Hepatocyte (in vitro differentiated cells): ENCODE measurements around the gene CASTOR1. TPM values are rescaled to one million over a fixed set of nuclear protein-coding genes. Genes with fewer than 3 reads are reported as not detected.

ENCODE experiments used
- DNase-seq: peaks from one replicate; pipeline ENCODE4 v3.0.0-alpha.2; 2016; ENCODE audit warnings: low spot score
- H2AFZ ChIP-seq: fragments of 200-600 bp; sonication (generic); 2 replicates; pipeline ENCODE4 v1.6.0; 2016; ENCODE audit warnings: antibody characterized with exemption, mild to moderate bottlenecking
- H3K27ac ChIP-seq: fragments of 200-600 bp; sonication (generic); 2 replicates; pipeline ENCODE4 v1.5.1; 2016; ENCODE audit warnings: mild to moderate bottlenecking
- H3K27me3 ChIP-seq: fragments of 200-600 bp; sonication (generic); 2 replicates; pipeline ENCODE4 v1.6.1; 2016
- H3K36me3 ChIP-seq: fragments of 200-600 bp; sonication (generic); replicated peaks from 2 replicates; pipeline ENCODE4 v1.5.1; 2016; ENCODE audit warnings: low read depth; ENCODE audit not compliant: insufficient read depth
- H3K4me1 ChIP-seq: fragments of 200-600 bp; sonication (generic); 2 replicates; pipeline ENCODE4 v1.5.1; 2016; ENCODE audit warnings: mild to moderate bottlenecking, moderate library complexity; ENCODE audit not compliant: insufficient read depth
- H3K4me2 ChIP-seq: fragments of 200-600 bp; sonication (generic); 2 replicates; pipeline ENCODE4 v1.6.0; 2016
- H3K4me3 ChIP-seq: fragments of 200-600 bp; sonication (generic); 2 replicates; pipeline ENCODE4 v1.5.1; 2016; ENCODE audit warnings: mild to moderate bottlenecking
- H3K79me2 ChIP-seq: fragments of 200-600 bp; sonication (generic); 2 replicates; pipeline ENCODE4 v1.6.0; 2017; ENCODE audit warnings: mild to moderate bottlenecking
- H3K9me2 ChIP-seq: fragments of 200-600 bp; sonication (generic); replicated peaks from 2 replicates; pipeline ENCODE4 v1.6.0; 2017; ENCODE audit warnings: mild to moderate bottlenecking; ENCODE audit not compliant: insufficient read depth
- H3K9me3 ChIP-seq: fragments of 200-600 bp; sonication (generic); 2 replicates; pipeline ENCODE4 v1.5.1; 2016; ENCODE audit warnings: low read depth, mild to moderate bottlenecking
- H4K20me1 ChIP-seq: fragments of 200-600 bp; sonication (generic); 2 replicates; pipeline ENCODE4 v1.6.0; 2016; ENCODE audit warnings: mild to moderate bottlenecking; ENCODE audit not compliant: insufficient read depth, poor library complexity, severe bottlenecking
- EZH2 ChIP-seq: fragments of 200-600 bp; sonication (generic); IDR thresholded peaks from 2 replicates; pipeline ENCODE4 v1.6.1; 2016; ENCODE audit warnings: antibody characterized with exemption, mild to moderate bottlenecking, borderline replicate concordance
- EZH2phosphoT487 ChIP-seq: fragments of 200-600 bp; sonication (generic); IDR thresholded peaks from one replicate; pipeline ENCODE4 v1.6.1; 2018; ENCODE audit warnings: antibody characterized with exemption, mild to moderate bottlenecking, low read depth, moderate library complexity; ENCODE audit not compliant: unreplicated experiment, severe bottlenecking
- WGBS: methylation state at CpG from one replicate; pipeline ENCODE4 v1.1.6; 2016; ENCODE audit warnings: low lambda C conversion rate; ENCODE audit errors: missing lambda C conversion rate; 5-methylcytosine and 5-hydroxymethylcytosine counted together
- polyA plus RNA-seq: library from polyadenylated mRNA; unstranded; fragments of >200 nt; fragmentation: Nextera tagmentation; extraction: Ambion mirVana; gene quantifications from 2 replicates; pipeline ENCODE4 v1.2.1, GENCODE V29; 2016
- total RNA-seq: library from RNA; depleted of rRNA; stranded (reverse); fragments of >200 nt; gene quantifications from 2 replicates; pipeline ENCODE4 v1.2.3, GENCODE V29; 2014
- TF ChIP-seq, protein P1 (sequence below): fragments of 200-600 bp; sonication (generic); IDR thresholded peaks from 2 replicates; pipeline ENCODE4 v1.5.1; 2016; ENCODE audit warnings: antibody characterized with exemption, mild to moderate bottlenecking; ENCODE audit not compliant: poor library complexity

The CASTOR1 gene
- total and polyA plus RNA-seq, 2 experiments from 2014 or later, result 30.9 to 53.5 TPM

DNA sequence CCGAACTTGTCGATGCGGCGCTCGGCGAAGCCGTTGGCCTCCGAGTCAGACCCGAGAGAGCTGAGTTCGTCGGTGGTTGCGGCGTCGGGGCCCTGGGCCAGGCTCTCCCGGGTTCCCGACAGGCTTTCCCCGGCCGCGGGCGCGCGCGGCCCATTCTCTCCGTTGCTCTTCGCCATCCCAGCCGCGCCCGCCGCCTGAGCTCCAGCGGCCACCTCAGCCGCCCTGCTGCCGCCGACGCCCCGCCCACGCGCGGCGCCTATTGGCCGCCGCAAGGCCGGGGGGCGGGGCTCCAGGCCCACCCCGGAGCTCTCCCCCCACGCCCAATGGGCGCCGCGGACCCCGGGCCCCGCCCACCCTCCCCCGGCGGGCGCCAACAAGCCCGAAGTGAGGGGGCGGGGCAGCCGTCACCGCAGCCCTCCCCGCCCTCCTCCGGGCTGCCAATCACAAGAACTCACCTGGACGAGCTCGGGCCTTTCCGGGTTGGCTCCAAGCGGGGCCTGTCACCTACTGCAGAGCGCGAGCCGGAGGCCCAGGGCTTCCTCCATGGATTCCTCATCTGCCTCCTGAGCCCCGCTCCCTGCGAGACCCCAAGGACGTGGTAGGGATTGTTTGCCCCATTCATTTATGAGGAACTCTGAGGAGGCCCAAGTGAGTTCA, 37.5 kb upstream of the CASTOR1 start, which contains the start of gene TBC1D10A:
Gene TBC1D10A, minus strand, starts transcription at position 236 of the 657 bp plus-strand sequence. Its CDS starts 60 bp downstream, at position 176.
- Histone ChIP-seq H3K36me3 (no peaks in the 10 kb centered on the region), H4K20me1 (peaks cover 4% of the 10 kb centered on the region), H3K4me2 (peak within 1 kb of the TSS; percentile 97), H3K27ac (peak within 1 kb of the TSS; percentile 94), H3K9me3 (no peaks in the 10 kb centered on the region), H3K9me2 (no peaks in the 10 kb centered on the region), H3K4me1 (peaks cover 27% of the 10 kb centered on the region), H2AFZ (peak within 1 kb of the TSS; percentile 46), H3K79me2 (peaks cover 41% of the 10 kb centered on the region), H3K4me3 (peak within 1 kb of the TSS; percentile 83), H3K27me3 (no peaks in the 10 kb centered on the region)
- peak; percentile 99 for DNase-seq
- no peak for TF ChIP-seq EZH2phosphoT487
- TF ChIP-seq EZH2, result no peak
- TF ChIP-seq, protein P1, sequence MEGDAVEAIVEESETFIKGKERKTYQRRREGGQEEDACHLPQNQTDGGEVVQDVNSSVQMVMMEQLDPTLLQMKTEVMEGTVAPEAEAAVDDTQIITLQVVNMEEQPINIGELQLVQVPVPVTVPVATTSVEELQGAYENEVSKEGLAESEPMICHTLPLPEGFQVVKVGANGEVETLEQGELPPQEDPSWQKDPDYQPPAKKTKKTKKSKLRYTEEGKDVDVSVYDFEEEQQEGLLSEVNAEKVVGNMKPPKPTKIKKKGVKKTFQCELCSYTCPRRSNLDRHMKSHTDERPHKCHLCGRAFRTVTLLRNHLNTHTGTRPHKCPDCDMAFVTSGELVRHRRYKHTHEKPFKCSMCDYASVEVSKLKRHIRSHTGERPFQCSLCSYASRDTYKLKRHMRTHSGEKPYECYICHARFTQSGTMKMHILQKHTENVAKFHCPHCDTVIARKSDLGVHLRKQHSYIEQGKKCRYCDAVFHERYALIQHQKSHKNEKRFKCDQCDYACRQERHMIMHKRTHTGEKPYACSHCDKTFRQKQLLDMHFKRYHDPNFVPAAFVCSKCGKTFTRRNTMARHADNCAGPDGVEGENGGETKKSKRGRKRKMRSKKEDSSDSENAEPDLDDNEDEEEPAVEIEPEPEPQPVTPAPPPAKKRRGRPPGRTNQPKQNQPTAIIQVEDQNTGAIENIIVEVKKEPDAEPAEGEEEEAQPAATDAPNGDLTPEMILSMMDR, result no peak
- under 1% methylated on average over 35 of the region's 69 CpGs for WGBS

DNA sequence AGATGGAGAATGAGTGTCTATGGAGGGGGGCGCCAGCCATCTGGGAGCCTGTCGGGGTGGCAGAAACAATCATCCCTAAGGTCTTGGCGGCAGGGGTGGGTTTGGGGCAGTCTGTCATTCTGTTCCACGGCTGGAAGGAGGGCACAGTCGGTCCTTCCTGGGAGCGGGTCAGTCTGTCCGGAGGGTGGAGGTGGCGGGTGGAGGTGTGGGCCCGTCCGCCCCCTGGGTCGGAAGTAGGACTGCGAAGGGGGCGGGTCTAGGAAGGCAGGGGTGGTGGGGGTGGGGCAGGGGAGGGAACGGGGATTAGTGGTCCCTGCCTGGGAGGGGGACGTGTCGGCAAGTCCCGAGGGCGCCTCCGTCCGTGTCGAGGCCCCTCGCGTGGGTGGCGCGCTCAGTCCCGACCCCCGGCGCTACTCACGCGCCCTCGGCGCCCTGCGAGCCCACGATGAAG, 37.0 kb upstream of the CASTOR1 start:
- peak; percentile 69 for DNase-seq
- peaks cover 27% of the 10 kb centered on the region for H3K4me1 ChIP-seq
- H2AFZ ChIP-seq, result peak overlapping the region; percentile 46
- H3K27me3 ChIP-seq, result no peaks in the 10 kb centered on the region
- H3K9me2 ChIP-seq, result no peaks in the 10 kb centered on the region
- H3K4me3 ChIP-seq, result peak overlapping the region; percentile 83
- 0% methylated on average over 6 of the region's 34 CpGs for WGBS
- H3K9me3 ChIP-seq, result no peaks in the 10 kb centered on the region
- H3K79me2 ChIP-seq, result peaks cover 46% of the 10 kb centered on the region
- peaks cover 7% of the 10 kb centered on the region for H4K20me1 ChIP-seq
- H3K36me3 ChIP-seq, result no peaks in the 10 kb centered on the region
- no peak for TF ChIP-seq EZH2phosphoT487
- TF ChIP-seq EZH2, result no peak
- TF ChIP-seq, protein P1, result no peak
- H3K27ac ChIP-seq, result peak overlapping the region; percentile 94
- peak overlapping the region; percentile 97 for H3K4me2 ChIP-seq

DNA sequence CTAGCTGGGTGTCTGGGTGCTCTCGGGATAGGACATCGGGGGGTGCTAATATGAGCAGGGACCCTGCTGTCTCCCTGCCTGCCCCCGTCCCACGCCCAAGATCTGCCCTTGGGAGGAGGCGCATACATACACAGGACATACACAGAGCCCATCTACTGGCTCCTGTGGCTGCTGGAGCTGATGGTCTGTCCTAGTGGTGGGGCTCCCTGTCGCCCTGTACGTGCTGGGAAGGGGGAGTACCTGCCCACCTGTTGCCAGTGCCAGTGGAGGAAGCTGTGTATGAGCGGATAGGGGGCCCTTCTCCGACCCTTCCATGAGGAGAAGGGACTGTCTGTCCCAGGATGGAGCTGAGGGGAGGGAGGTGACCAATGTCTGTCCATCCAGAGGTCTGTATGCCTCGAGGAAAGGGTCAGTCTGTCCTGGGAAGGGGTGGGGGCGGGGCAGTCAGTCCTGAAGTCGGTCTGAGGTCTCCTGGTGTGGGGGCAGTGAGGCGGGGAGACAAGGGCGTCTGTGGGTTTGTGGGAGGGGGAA, 36.5 kb upstream of the CASTOR1 start:
- H3K4me3 ChIP-seq, result peak overlapping the region; percentile 83
- H3K9me2 ChIP-seq, result no peaks in the 10 kb centered on the region
- peaks cover 27% of the 10 kb centered on the region for H3K4me1 ChIP-seq
- no peaks in the 10 kb centered on the region for H3K27me3 ChIP-seq
- no peak for DNase-seq
- H3K79me2 ChIP-seq, result peaks cover 51% of the 10 kb centered on the region
- H4K20me1 ChIP-seq, result peaks cover 11% of the 10 kb centered on the region
- peak overlapping the region; percentile 97 for H3K4me2 ChIP-seq
- H3K36me3 ChIP-seq, result no peaks in the 10 kb centered on the region
- WGBS, result 67% methylated on average over 10 of the region's 14 CpGs
- H2AFZ ChIP-seq, result no peak overlapping the region
- TF ChIP-seq, protein P1, result no peak
- TF ChIP-seq EZH2 (no peak), EZH2phosphoT487 (no peak)
- no peaks in the 10 kb centered on the region for H3K9me3 ChIP-seq
- H3K27ac ChIP-seq, result peak overlapping the region; percentile 94
